ENCODE data around the gene NGDN.

Gene NGDN

GRCh38 chr14:23439107-23439835 is 30.2 kb upstream of the NGDN start:
- no peak for DNase-seq (ENCODE audit: low read depth)
- TF ChIP-seq CTCF (IDR thresholded peaks at IDR 0.05; ENCODE audit: control insufficient read depth, insufficient read depth, low read depth, low read length, missing control alignments) = no peak
- H3K4me3 ChIP-seq (ENCODE audit: control insufficient read depth, low read depth, low read length) = no peak overlapping the region

GRCh38 chr14:23441076-23441475 is 28.4 kb upstream of the NGDN start:
- H3K4me3 ChIP-seq (ENCODE audit: control insufficient read depth, low read depth, low read length) = no peak overlapping the region
- DNase-seq (ENCODE audit: low read depth) = no peak
- TF ChIP-seq CTCF (IDR thresholded peaks at IDR 0.05; ENCODE audit: control insufficient read depth, insufficient read depth, low read depth, low read length, missing control alignments) = no peak

- DNase-seq (ENCODE audit: low read depth) = no peak
- TF ChIP-seq CTCF (IDR thresholded peaks at IDR 0.05; ENCODE audit: control insufficient read depth, insufficient read depth, low read depth, low read length, missing control alignments) = no peak
- H3K4me3 ChIP-seq (ENCODE audit: control insufficient read depth, low read depth, low read length) = no peak overlapping the region
Observed at GRCh38 chr14:23442721-23443356, 26.7 kb upstream of the NGDN start.

DNA sequence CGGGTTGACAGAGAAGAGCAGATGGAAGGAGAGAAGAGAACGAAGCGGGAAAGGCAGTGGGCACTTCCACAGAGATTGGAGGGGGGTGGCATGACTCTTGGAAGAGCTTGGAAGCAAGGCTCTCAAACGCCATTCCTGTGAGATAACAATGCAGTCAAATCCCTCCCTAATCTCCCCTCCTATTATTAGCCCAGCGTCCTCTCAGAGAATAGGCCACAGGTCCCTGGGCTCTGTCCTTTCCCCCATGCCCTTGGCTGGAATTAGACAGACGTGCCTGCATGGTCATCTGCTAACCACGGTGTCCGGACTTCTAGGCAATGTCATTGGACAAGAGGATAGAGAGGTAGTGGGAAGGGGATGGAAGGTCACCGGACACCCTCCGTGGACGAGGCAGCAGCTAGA is 26.1 kb upstream of the NGDN start:
- no peak overlapping the region for H3K4me3 ChIP-seq (ENCODE audit: control insufficient read depth, low read depth, low read length)
- DNase-seq (ENCODE audit: low read depth) = no peak
- TF ChIP-seq CTCF (IDR thresholded peaks at IDR 0.05; ENCODE audit: control insufficient read depth, insufficient read depth, low read depth, low read length, missing control alignments) = no peak

GRCh38 chr14:23443881-23444280 is 25.6 kb upstream of the NGDN start:
- DNase-seq (ENCODE audit: low read depth) = no peak
- TF ChIP-seq CTCF (IDR thresholded peaks at IDR 0.05; ENCODE audit: control insufficient read depth, insufficient read depth, low read depth, low read length, missing control alignments) = no peak
- H3K4me3 ChIP-seq (ENCODE audit: control insufficient read depth, low read depth, low read length) = no peak overlapping the region

DNA sequence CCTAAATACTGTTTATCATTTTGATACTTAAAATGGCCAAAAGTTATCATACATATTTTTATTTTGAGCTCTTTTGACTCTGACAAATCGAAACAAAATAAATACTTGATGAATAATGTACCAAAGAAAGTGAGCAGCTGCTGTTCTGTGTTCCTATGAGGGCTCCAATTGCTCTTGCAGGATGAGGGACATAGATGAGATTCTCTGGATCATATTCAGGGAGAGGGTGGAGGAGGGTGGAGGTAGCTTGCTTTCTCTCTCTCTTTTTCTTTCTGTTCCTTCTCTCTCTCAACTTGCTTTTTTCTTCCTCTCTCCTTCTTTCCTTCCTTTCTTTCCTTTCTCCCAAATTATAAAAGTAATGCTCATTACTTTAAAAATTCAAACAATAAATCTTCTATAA is 25.2 kb upstream of the NGDN start:
- DNase-seq (ENCODE audit: low read depth) = no peak

More for the DNA sequence above, 25.2 kb upstream of the NGDN start:
- no peak for TF ChIP-seq CTCF (IDR thresholded peaks at IDR 0.05; ENCODE audit: control insufficient read depth, insufficient read depth, low read depth, low read length, missing control alignments)
- H3K4me3 ChIP-seq (ENCODE audit: control insufficient read depth, low read depth, low read length) = no peak overlapping the region
